Activated CD4-positive, alpha-beta memory T cell treated with anti-CD3 and anti-CD28 coated beads, Interleukin-2, amount 10 ng/mL, durations not matched to agents 7 days and 5 days (primary cell): ENCODE results near the gene VEPH1. TPM values are rescaled to one million over a fixed set of nuclear protein-coding genes. Genes with fewer than 3 reads are reported as not detected.

Experiments
- CTCF ChIA-PET: fragments of 350-600 bp; sonication (Branson Sonifier 250); formaldehyde crosslinking; loops from one replicate; lab custom pipeline; 2021; ENCODE audit warnings: antibody characterized with exemption, inconsistent platforms; lab: Charles Lee
- POLR2A ChIA-PET: fragments of 350-600 bp; sonication (Branson Sonifier 250); formaldehyde crosslinking; loops from one replicate; lab custom pipeline; 2021; ENCODE audit warnings: antibody characterized with exemption; lab: Charles Lee
- DNase-seq: peaks from one replicate; pipeline ENCODE4 v3.0.0-alpha.2; 2020
- H3K27ac Mint-ChIP-seq: one replicate; pipeline ENCODE4 v1.8.0; 2021; ENCODE audit warnings: mild to moderate bottlenecking, mixed read lengths
- H3K27me3 Mint-ChIP-seq: one replicate; pipeline ENCODE4 v1.8.0; 2021; ENCODE audit warnings: mixed read lengths
- H3K36me3 Mint-ChIP-seq: one replicate; pipeline ENCODE4 v1.8.0; 2021; ENCODE audit warnings: low read depth, mixed read lengths
- H3K4me1 Mint-ChIP-seq: one replicate; pipeline ENCODE4 v1.8.0; 2021; ENCODE audit warnings: mixed read lengths
- H3K4me3 Mint-ChIP-seq: one replicate; pipeline ENCODE4 v1.8.0; 2021; ENCODE audit warnings: mild to moderate bottlenecking, mixed read lengths
- H3K9me3 Mint-ChIP-seq: one replicate; pipeline ENCODE4 v1.8.0; 2021; ENCODE audit warnings: mixed read lengths
- total RNA-seq, 2 experiments: library from RNA; stranded (reverse); gene quantifications; one replicate each; pipeline ENCODE4 v1.2.3, GENCODE V29; 2021

The VEPH1 gene
- total RNA-seq, 2 experiments from 2014 or later = not detected

GRCh38 chr3:157428853-157429252 lies 74.4 kb downstream of the VEPH1 start:
- H3K4me3 Mint-ChIP-seq = no peak overlapping the region
- no peak overlapping the region for H3K27ac Mint-ChIP-seq
- DNase-seq = no peak
- H3K27me3 Mint-ChIP-seq = peaks cover 8% of the 10 kb centered on the region
- ChIA-PET POLR2A (no interaction called here), CTCF (no interaction called here)
- H3K4me1 Mint-ChIP-seq = no peaks in the 10 kb centered on the region
- H3K36me3 Mint-ChIP-seq = no peaks in the 10 kb centered on the region
- no peaks in the 10 kb centered on the region for H3K9me3 Mint-ChIP-seq

GRCh38 chr3:157427901-157428300 lies 75.3 kb downstream of the VEPH1 start:
- H3K27me3 Mint-ChIP-seq = peaks cover 2% of the 10 kb centered on the region
- no peak overlapping the region for H3K27ac Mint-ChIP-seq
- ChIA-PET CTCF (no interaction called here), POLR2A (no interaction called here)
- no peak for DNase-seq
- H3K9me3 Mint-ChIP-seq = no peaks in the 10 kb centered on the region
- no peak overlapping the region for H3K4me3 Mint-ChIP-seq
- no peaks in the 10 kb centered on the region for H3K36me3 Mint-ChIP-seq
- H3K4me1 Mint-ChIP-seq = no peaks in the 10 kb centered on the region

- Mint-ChIP-seq H3K27me3 (no peaks in the 10 kb centered on the region), H3K27ac (no peak overlapping the region), H3K4me1 (no peaks in the 10 kb centered on the region), H3K4me3 (no peak overlapping the region), H3K36me3 (no peaks in the 10 kb centered on the region), H3K9me3 (no peaks in the 10 kb centered on the region)
- DNase-seq = no peak
- CTCF ChIA-PET = no interaction called here
- POLR2A ChIA-PET = no interaction called here
Observed at GRCh38 chr3:157423337-157423736, 79.9 kb downstream of the VEPH1 start.

- no peaks in the 10 kb centered on the region for H3K36me3 Mint-ChIP-seq
- no peak for DNase-seq
- no peaks in the 10 kb centered on the region for H3K9me3 Mint-ChIP-seq
- H3K4me1 Mint-ChIP-seq = no peaks in the 10 kb centered on the region
- H3K27ac Mint-ChIP-seq = no peak overlapping the region
- H3K4me3 Mint-ChIP-seq = no peak overlapping the region
- CTCF ChIA-PET = no interaction called here
- POLR2A ChIA-PET = no interaction called here
- H3K27me3 Mint-ChIP-seq = no peaks in the 10 kb centered on the region
Observed at GRCh38 chr3:157420606-157421130, 82.5 kb downstream of the VEPH1 start.

- Mint-ChIP-seq H3K36me3 (no peaks in the 10 kb centered on the region), H3K27me3 (peaks cover 4% of the 10 kb centered on the region), H3K9me3 (no peaks in the 10 kb centered on the region), H3K27ac (no peak overlapping the region), H3K4me1 (no peaks in the 10 kb centered on the region), H3K4me3 (no peak overlapping the region)
- ChIA-PET CTCF (no interaction called here), POLR2A (no interaction called here)
- no peak for DNase-seq
Observed at GRCh38 chr3:157418104-157418503, 85.1 kb downstream of the VEPH1 start.

GRCh38 chr3:157417247-157417646 lies 86.0 kb downstream of the VEPH1 start:
- no peaks in the 10 kb centered on the region for H3K4me1 Mint-ChIP-seq
- H3K27ac Mint-ChIP-seq = no peak overlapping the region
- peaks cover 4% of the 10 kb centered on the region for H3K27me3 Mint-ChIP-seq
- DNase-seq = no peak
- ChIA-PET CTCF (no interaction called here), POLR2A (no interaction called here)
- H3K9me3 Mint-ChIP-seq = no peaks in the 10 kb centered on the region
- H3K4me3 Mint-ChIP-seq = no peak overlapping the region
- H3K36me3 Mint-ChIP-seq = no peaks in the 10 kb centered on the region

GRCh38 chr3:157416347-157417087 lies 86.7 kb downstream of the VEPH1 start:
- Mint-ChIP-seq H3K27ac (no peak overlapping the region), H3K4me3 (no peak overlapping the region), H3K9me3 (no peaks in the 10 kb centered on the region), H3K36me3 (no peaks in the 10 kb centered on the region), H3K4me1 (no peaks in the 10 kb centered on the region), H3K27me3 (peaks cover 4% of the 10 kb centered on the region)
- ChIA-PET CTCF (interaction anchor here (1.0 kb wide), 1 partner anchor 21 kb away, joined by 3 read pairs; no protein-coding TSS in a partner anchor), POLR2A (no interaction called here)
- no peak for DNase-seq

GRCh38 chr3:157414861-157415260 lies 88.4 kb downstream of the VEPH1 start:
- Mint-ChIP-seq H3K4me3 (no peak overlapping the region), H3K27ac (no peak overlapping the region), H3K27me3 (peaks cover 4% of the 10 kb centered on the region), H3K4me1 (no peaks in the 10 kb centered on the region), H3K9me3 (no peaks in the 10 kb centered on the region), H3K36me3 (no peaks in the 10 kb centered on the region)
- CTCF ChIA-PET = no interaction called here
- DNase-seq = no peak
- POLR2A ChIA-PET = no interaction called here

GRCh38 chr3:157412323-157412855 lies 90.8 kb downstream of the VEPH1 start:
- Mint-ChIP-seq H3K36me3 (no peaks in the 10 kb centered on the region), H3K9me3 (no peaks in the 10 kb centered on the region), H3K27me3 (peaks cover 4% of the 10 kb centered on the region), H3K27ac (no peak overlapping the region), H3K4me3 (no peak overlapping the region), H3K4me1 (no peaks in the 10 kb centered on the region)
- no peak for DNase-seq
- ChIA-PET POLR2A (no interaction called here), CTCF (no interaction called here)

GRCh38 chr3:157410945-157411344 lies 92.3 kb downstream of the VEPH1 start:
- H3K4me1 Mint-ChIP-seq = no peaks in the 10 kb centered on the region
- H3K27ac Mint-ChIP-seq = no peak overlapping the region
- no peaks in the 10 kb centered on the region for H3K36me3 Mint-ChIP-seq
- H3K9me3 Mint-ChIP-seq = no peaks in the 10 kb centered on the region
- peaks cover 4% of the 10 kb centered on the region for H3K27me3 Mint-ChIP-seq
- no peak for DNase-seq
- no peak overlapping the region for H3K4me3 Mint-ChIP-seq
- CTCF ChIA-PET = no interaction called here
- POLR2A ChIA-PET = no interaction called here

GRCh38 chr3:157409516-157409915 lies 93.7 kb downstream of the VEPH1 start:
- Mint-ChIP-seq H3K4me1 (no peaks in the 10 kb centered on the region), H3K9me3 (no peaks in the 10 kb centered on the region), H3K36me3 (no peaks in the 10 kb centered on the region), H3K4me3 (no peak overlapping the region), H3K27me3 (peaks cover 3% of the 10 kb centered on the region), H3K27ac (no peak overlapping the region)
- no peak for DNase-seq
- ChIA-PET CTCF (no interaction called here), POLR2A (no interaction called here)

- CTCF ChIA-PET = no interaction called here
- H3K4me1 Mint-ChIP-seq = no peaks in the 10 kb centered on the region
- POLR2A ChIA-PET = no interaction called here
- no peak overlapping the region for H3K27ac Mint-ChIP-seq
- H3K27me3 Mint-ChIP-seq = peaks cover 3% of the 10 kb centered on the region
- no peaks in the 10 kb centered on the region for H3K9me3 Mint-ChIP-seq
- no peak overlapping the region for H3K4me3 Mint-ChIP-seq
- DNase-seq = no peak
- no peaks in the 10 kb centered on the region for H3K36me3 Mint-ChIP-seq
Observed at GRCh38 chr3:157408499-157409149, 94.6 kb downstream of the VEPH1 start.

GRCh38 chr3:157407769-157408168 lies 95.4 kb downstream of the VEPH1 start:
- POLR2A ChIA-PET = no interaction called here
- peaks cover 3% of the 10 kb centered on the region for H3K27me3 Mint-ChIP-seq
- H3K27ac Mint-ChIP-seq = no peak overlapping the region
- no peaks in the 10 kb centered on the region for H3K9me3 Mint-ChIP-seq
- H3K4me3 Mint-ChIP-seq = no peak overlapping the region
- H3K36me3 Mint-ChIP-seq = no peaks in the 10 kb centered on the region
- CTCF ChIA-PET = no interaction called here
- DNase-seq = no peak
- H3K4me1 Mint-ChIP-seq = no peaks in the 10 kb centered on the region
